ENCODE data around the gene KIRREL3.

DNA sequence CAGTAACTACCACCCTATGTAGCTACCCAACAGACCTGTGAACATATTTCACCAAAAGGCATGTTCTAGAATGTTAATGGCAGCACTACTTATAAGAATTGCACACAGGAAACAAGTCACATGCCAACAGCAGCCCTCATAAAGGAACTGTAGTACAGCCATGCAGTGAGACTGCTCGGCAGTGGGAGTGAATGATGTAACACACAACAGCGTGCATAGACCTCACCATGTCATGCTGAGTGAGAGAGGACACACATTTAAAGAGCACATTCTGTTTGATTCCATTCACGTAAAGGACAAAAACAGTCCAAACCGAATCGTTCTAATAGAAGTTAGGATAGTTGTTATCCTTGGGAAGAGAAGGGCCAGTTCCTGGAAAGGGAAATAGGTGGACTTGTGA, 27.2 kb upstream of the KIRREL3 start:
- TF ChIP-seq POLR2AphosphoS5 (IDR thresholded peaks at IDR 0.05; ENCODE audit: low read depth, low read length): no peak
- TF ChIP-seq POLR2A (IDR thresholded peaks at IDR 0.05; ENCODE audit: low read depth, low read length): no peak
- no peak for TF ChIP-seq TAF1 (IDR thresholded peaks at IDR 0.05; ENCODE audit: low read depth, low read length)
- no peak for TF ChIP-seq SPI1 (IDR thresholded peaks at IDR 0.05; ENCODE audit: low read depth, low read length)
- TF ChIP-seq PAX5 (IDR thresholded peaks at IDR 0.05; ENCODE audit: insufficient read depth, low read length, severe bottlenecking): no peak
